Muscle layer of duodenum (tissue), 2 donors: Measurements from ENCODE around the gene CCDC60.

Source experiments
- H3K27ac ChIP-seq: one replicate; pipeline ENCODE4 v1.7.0; 2013; ENCODE audit warnings: mild to moderate bottlenecking, low read length
- H3K27me3 ChIP-seq: one replicate; pipeline ENCODE4 v1.7.0; 2013; ENCODE audit warnings: low read depth, mild to moderate bottlenecking, control low read depth, low read length
- H3K36me3 ChIP-seq, 2 donors: one replicate each; pipeline ENCODE4 v1.7.0; 2013; ENCODE audit warnings: low read length in 2 of 2, control low read depth in 1 of 2, mild to moderate bottlenecking in 1 of 2; ENCODE audit not compliant: insufficient read depth in 2 of 2, control insufficient read depth in 1 of 2
- H3K4me1 ChIP-seq, 2 donors: one replicate each; pipeline ENCODE4 v1.7.0; 2013; ENCODE audit warnings: low read length in 2 of 2, mild to moderate bottlenecking in 2 of 2, control low read depth in 1 of 2, moderate library complexity in 1 of 2; ENCODE audit not compliant: insufficient read depth in 2 of 2, control insufficient read depth in 1 of 2
- H3K4me3 ChIP-seq, 2 donors: one replicate each; pipeline ENCODE4 v1.7.0; 2013; ENCODE audit warnings: low read length in 2 of 2, low read depth in 1 of 2, mild to moderate bottlenecking in 1 of 2
- H3K9me3 ChIP-seq, 2 donors: one replicate each; pipeline ENCODE4 v1.7.0; 2013; ENCODE audit warnings: low read length in 2 of 2, control low read depth in 1 of 2, mild to moderate bottlenecking in 1 of 2; ENCODE audit not compliant: control insufficient read depth in 1 of 2
- donor health status: healthy.

Gene CCDC60

GRCh38 chr12:119546340-119546739 lies 211.8 kb downstream of the CCDC60 start:
- H3K27ac ChIP-seq, result no peak overlapping the region
- no peaks in the 10 kb centered on the region for H3K27me3 ChIP-seq
- H3K4me3 ChIP-seq, result no peak overlapping the region
- no peaks in the 10 kb centered on the region for H3K4me1 ChIP-seq
- no peaks in the 10 kb centered on the region for H3K9me3 ChIP-seq
- H3K36me3 ChIP-seq, result no peaks in the 10 kb centered on the region

DNA sequence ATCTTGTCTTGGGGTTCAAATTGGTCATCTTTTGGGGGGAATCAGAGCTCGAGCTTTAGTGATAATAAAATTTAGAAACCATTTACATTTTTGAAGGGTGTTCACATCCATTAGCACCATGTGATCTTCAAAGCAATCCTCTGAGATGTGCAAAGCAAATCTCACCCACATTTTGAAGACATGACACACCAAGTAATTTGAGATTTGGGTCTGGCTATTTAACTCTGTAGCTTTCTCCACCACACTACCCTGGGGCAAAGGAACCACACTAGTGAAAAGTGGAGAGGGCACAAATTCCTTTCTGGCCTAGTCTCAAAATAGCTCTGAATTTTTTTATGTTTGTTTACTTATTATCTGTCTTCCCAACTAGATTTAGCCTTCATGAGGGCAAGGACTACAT lies 212.5 kb downstream of the CCDC60 start:
- H3K4me1 ChIP-seq, result no peaks in the 10 kb centered on the region
- H3K4me3 ChIP-seq, result no peak overlapping the region
- no peak overlapping the region for H3K27ac ChIP-seq
- no peaks in the 10 kb centered on the region for H3K27me3 ChIP-seq
- no peaks in the 10 kb centered on the region for H3K9me3 ChIP-seq
- H3K36me3 ChIP-seq, result no peaks in the 10 kb centered on the region

GRCh38 chr12:119556854-119557253 lies 222.3 kb downstream of the CCDC60 start:
- H3K27me3 ChIP-seq, result no peaks in the 10 kb centered on the region
- H3K9me3 ChIP-seq, result no peaks in the 10 kb centered on the region
- no peaks in the 10 kb centered on the region for H3K36me3 ChIP-seq
- no peak overlapping the region for H3K4me3 ChIP-seq
- no peaks in the 10 kb centered on the region for H3K4me1 ChIP-seq
- no peak overlapping the region for H3K27ac ChIP-seq

- H3K4me1 ChIP-seq, result no peaks in the 10 kb centered on the region
- no peak overlapping the region for H3K4me3 ChIP-seq
- no peaks in the 10 kb centered on the region for H3K27me3 ChIP-seq
- no peaks in the 10 kb centered on the region for H3K9me3 ChIP-seq
- no peak overlapping the region for H3K27ac ChIP-seq
- no peaks in the 10 kb centered on the region for H3K36me3 ChIP-seq
These were observed 230.9 kb downstream of the CCDC60 start for GRCh38 chr12:119565404-119565803.

DNA sequence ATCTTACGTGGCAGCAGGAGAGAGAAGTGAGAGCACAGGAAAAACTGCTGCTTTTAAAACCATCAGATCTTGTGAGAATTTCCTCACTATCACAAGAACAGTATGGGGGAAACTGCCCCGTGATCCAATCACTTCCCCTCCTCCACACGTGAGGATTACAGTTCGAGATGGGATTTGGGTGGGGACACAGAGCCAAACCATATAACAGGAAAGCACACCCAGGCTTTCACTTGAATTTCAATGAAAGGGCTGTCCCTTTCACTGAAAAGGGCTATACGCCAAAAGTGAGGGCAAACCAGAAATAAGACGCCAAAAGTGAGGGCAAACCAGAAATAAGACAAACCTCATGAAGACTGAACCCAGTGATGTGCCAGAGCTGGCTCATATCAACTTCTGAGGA lies 236.2 kb downstream of the CCDC60 start:
- H3K27me3 ChIP-seq, result no peaks in the 10 kb centered on the region
- no peaks in the 10 kb centered on the region for H3K4me1 ChIP-seq
- no peaks in the 10 kb centered on the region for H3K36me3 ChIP-seq
- H3K4me3 ChIP-seq, result no peak overlapping the region
- no peak overlapping the region for H3K27ac ChIP-seq
- H3K9me3 ChIP-seq, result no peaks in the 10 kb centered on the region

DNA sequence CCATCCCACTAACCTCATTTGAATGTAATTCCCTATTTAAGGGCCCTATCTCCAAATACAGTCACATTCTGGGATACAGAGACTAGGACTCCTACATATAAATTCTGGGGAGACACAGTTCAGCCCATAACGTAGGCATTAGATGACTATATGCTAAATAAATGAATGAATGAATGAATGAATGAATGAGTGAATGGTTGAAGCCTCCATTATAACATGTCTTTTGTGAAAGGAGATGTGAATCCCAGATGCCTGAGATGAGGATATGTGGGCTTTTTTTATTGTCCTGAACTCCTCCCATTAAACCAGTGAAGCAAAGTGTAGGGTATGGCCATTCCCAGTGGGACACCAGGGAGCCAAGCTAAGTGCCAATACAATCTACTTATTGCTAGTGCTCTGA lies 238.6 kb downstream of the CCDC60 start:
- no peaks in the 10 kb centered on the region for H3K27me3 ChIP-seq
- H3K27ac ChIP-seq, result no peak overlapping the region
- no peak overlapping the region for H3K4me3 ChIP-seq
- no peaks in the 10 kb centered on the region for H3K9me3 ChIP-seq
- no peaks in the 10 kb centered on the region for H3K4me1 ChIP-seq
- H3K36me3 ChIP-seq, result no peaks in the 10 kb centered on the region

GRCh38 chr12:119574255-119574654 lies 239.7 kb downstream of the CCDC60 start:
- H3K9me3 ChIP-seq, result no peaks in the 10 kb centered on the region
- no peaks in the 10 kb centered on the region for H3K4me1 ChIP-seq
- H3K4me3 ChIP-seq, result no peak overlapping the region
- no peaks in the 10 kb centered on the region for H3K27me3 ChIP-seq
- H3K36me3 ChIP-seq, result no peaks in the 10 kb centered on the region
- H3K27ac ChIP-seq, result no peak overlapping the region

DNA sequence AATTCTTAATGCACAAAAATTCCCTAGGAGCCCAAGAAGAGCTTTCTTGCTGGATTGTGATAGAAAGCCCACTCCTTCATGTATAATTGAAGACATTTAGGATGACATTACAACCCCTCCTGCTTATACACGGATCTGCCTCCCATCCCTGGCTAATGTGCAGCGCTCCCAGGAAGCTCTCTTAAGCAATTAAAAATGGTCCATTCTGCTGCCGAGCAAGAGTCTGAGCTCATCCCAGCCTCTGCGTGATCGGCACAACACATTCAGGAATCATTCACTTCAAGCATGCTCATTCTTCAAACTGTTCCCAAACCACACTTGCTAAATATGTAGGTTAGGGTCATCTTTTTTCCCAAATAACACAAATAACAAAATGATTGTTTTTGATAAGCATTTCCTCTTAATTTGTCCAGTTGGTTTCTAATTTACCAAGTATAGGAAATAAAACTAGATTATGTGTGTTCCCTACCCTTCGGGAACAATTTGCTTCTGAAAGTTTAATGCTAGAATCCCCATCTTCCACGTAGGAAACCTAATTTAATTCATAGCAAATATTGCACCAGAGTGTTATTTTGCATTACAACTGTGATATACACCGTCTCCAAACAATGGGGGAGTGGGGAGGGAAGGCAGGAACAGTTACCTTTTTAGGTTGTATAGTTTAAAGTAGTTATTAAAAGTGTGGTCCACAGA lies 241.7 kb downstream of the CCDC60 start:
- Histone ChIP-seq H3K36me3 (no peaks in the 10 kb centered on the region), H3K27me3 (no peaks in the 10 kb centered on the region), H3K4me3 (no peak overlapping the region), H3K4me1 (no peaks in the 10 kb centered on the region), H3K9me3 (no peaks in the 10 kb centered on the region), H3K27ac (no peak overlapping the region)

GRCh38 chr12:119576915-119577314 lies 242.4 kb downstream of the CCDC60 start:
- Histone ChIP-seq H3K27me3 (no peaks in the 10 kb centered on the region), H3K9me3 (no peaks in the 10 kb centered on the region), H3K4me3 (no peak overlapping the region), H3K36me3 (no peaks in the 10 kb centered on the region), H3K4me1 (no peaks in the 10 kb centered on the region), H3K27ac (no peak overlapping the region)

GRCh38 chr12:119578112-119578511 lies 243.6 kb downstream of the CCDC60 start:
- Histone ChIP-seq H3K27me3 (no peaks in the 10 kb centered on the region), H3K27ac (no peak overlapping the region), H3K9me3 (no peaks in the 10 kb centered on the region), H3K4me3 (no peak overlapping the region), H3K36me3 (no peaks in the 10 kb centered on the region), H3K4me1 (no peaks in the 10 kb centered on the region)

DNA sequence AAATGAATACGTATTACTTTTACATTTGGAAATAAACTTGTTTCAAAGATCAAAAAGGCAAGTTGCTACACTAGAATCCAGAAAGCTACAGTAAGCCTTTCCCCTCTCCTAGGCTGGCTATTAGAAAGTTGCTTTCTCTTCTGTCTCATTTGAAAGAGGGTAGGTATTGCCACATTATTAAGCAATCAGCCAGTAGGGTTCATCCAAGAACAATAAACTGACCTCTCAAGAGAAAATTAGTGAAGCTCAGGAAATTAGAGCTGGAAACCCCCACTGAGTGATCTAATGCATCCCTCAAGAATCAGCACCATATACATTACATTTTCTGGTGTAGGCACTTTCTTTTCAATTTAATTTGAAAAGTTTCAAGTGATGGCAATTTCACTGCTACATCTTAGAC lies 254.6 kb downstream of the CCDC60 start:
- H3K4me3 ChIP-seq, result no peak overlapping the region
- H3K27ac ChIP-seq, result no peak overlapping the region
- H3K4me1 ChIP-seq, result no peaks in the 10 kb centered on the region
- no peaks in the 10 kb centered on the region for H3K36me3 ChIP-seq
- H3K9me3 ChIP-seq, result no peaks in the 10 kb centered on the region
- H3K27me3 ChIP-seq, result peaks cover 15% of the 10 kb centered on the region

GRCh38 chr12:119589634-119590033 lies 255.1 kb downstream of the CCDC60 start:
- peaks cover 0 to 4% of the 10 kb centered on the region in 2 donors for H3K4me1 ChIP-seq
- no peaks in the 10 kb centered on the region for H3K36me3 ChIP-seq
- H3K9me3 ChIP-seq, result no peaks in the 10 kb centered on the region
- no peak overlapping the region for H3K27ac ChIP-seq
- no peak overlapping the region for H3K4me3 ChIP-seq
- peaks cover 15% of the 10 kb centered on the region for H3K27me3 ChIP-seq
